Neural crest cell (in vitro differentiated cells): Measurements from ENCODE around the gene IQCE. TPM values are rescaled to one million over a fixed set of nuclear protein-coding genes. Genes with fewer than 3 reads are reported as not detected.

Source experiments
- DNase-seq: peaks from one replicate; pipeline ENCODE4 v3.0.0; 2021; ENCODE audit warnings: low read depth, mixed read lengths, low spot score
- H3K27ac Mint-ChIP-seq: one replicate; pipeline ENCODE4 v1.8.0; 2021; ENCODE audit warnings: mild to moderate bottlenecking, mixed read lengths; ENCODE audit not compliant: unreplicated experiment
- H3K27me3 Mint-ChIP-seq: 2 replicates; pipeline ENCODE4 v1.8.0; 2021; ENCODE audit warnings: low read depth, mild to moderate bottlenecking, mixed read lengths
- H3K36me3 Mint-ChIP-seq: 2 replicates; pipeline ENCODE4 v1.8.0; 2021; ENCODE audit warnings: low read depth, mild to moderate bottlenecking, mixed read lengths
- H3K4me1 Mint-ChIP-seq: 2 replicates; pipeline ENCODE4 v1.8.0; 2021; ENCODE audit warnings: mixed read lengths
- H3K4me3 Mint-ChIP-seq: one replicate; pipeline ENCODE4 v1.8.0; 2021; ENCODE audit warnings: mild to moderate bottlenecking, mixed read lengths
- H3K9me3 Mint-ChIP-seq: 2 replicates; pipeline ENCODE4 v1.8.0; 2021; ENCODE audit warnings: mixed read lengths
- CTCF ChIP-seq: fragments of 200-600 bp; sonication (generic); conservative IDR thresholded peaks from 2 replicates; pipeline ENCODE4 v1.5.0; 2021; ENCODE audit warnings: antibody characterized with exemption, mild to moderate bottlenecking
- total RNA-seq: library from RNA; stranded (reverse); gene quantifications from 2 replicates; pipeline ENCODE4 v1.2.1, GENCODE V29; 2021

The IQCE gene
- total RNA-seq, 1 donor from 2014 or later = 22.4 TPM

GRCh38 chr7:2610898-2611297 is 52.1 kb downstream of the IQCE start:
- no peak overlapping the region for H3K4me3 Mint-ChIP-seq

GRCh38 chr7:2611401-2611800 is 52.6 kb downstream of the IQCE start:
- H3K27ac Mint-ChIP-seq = no peak overlapping the region

More at GRCh38 chr7:2610898-2611297, 52.1 kb downstream of the IQCE start:
- peaks cover 70% of the 10 kb centered on the region for H3K4me1 Mint-ChIP-seq
- H3K27me3 Mint-ChIP-seq = no peaks in the 10 kb centered on the region
- no peaks in the 10 kb centered on the region for H3K9me3 Mint-ChIP-seq
- no peaks in the 10 kb centered on the region for H3K36me3 Mint-ChIP-seq
- no peak overlapping the region for H3K27ac Mint-ChIP-seq
- DNase-seq = no peak
- TF ChIP-seq CTCF = no peak

GRCh38 chr7:2611922-2612321 is 53.1 kb downstream of the IQCE start:
- Mint-ChIP-seq H3K4me3 (no peak overlapping the region), H3K36me3 (no peaks in the 10 kb centered on the region), H3K4me1 (peaks cover 71% of the 10 kb centered on the region), H3K9me3 (no peaks in the 10 kb centered on the region), H3K27ac (no peak overlapping the region), H3K27me3 (no peaks in the 10 kb centered on the region)
- DNase-seq = no peak
- TF ChIP-seq CTCF = no peak

More at GRCh38 chr7:2611401-2611800, 52.6 kb downstream of the IQCE start:
- Mint-ChIP-seq H3K36me3 (no peaks in the 10 kb centered on the region), H3K4me1 (peaks cover 67% of the 10 kb centered on the region), H3K27me3 (no peaks in the 10 kb centered on the region), H3K4me3 (no peak overlapping the region), H3K9me3 (no peaks in the 10 kb centered on the region)
- no peak for TF ChIP-seq CTCF
- no peak for DNase-seq

- DNase-seq = no peak
- no peaks in the 10 kb centered on the region for H3K9me3 Mint-ChIP-seq
- no peaks in the 10 kb centered on the region for H3K36me3 Mint-ChIP-seq
- H3K4me3 Mint-ChIP-seq = no peak overlapping the region
- no peak for TF ChIP-seq CTCF
- H3K27me3 Mint-ChIP-seq = no peaks in the 10 kb centered on the region
- no peak overlapping the region for H3K27ac Mint-ChIP-seq
- peaks cover 70% of the 10 kb centered on the region for H3K4me1 Mint-ChIP-seq
Measured at GRCh38 chr7:2612445-2613097, 53.8 kb downstream of the IQCE start.

- TF ChIP-seq CTCF = no peak
- DNase-seq = no peak
- Mint-ChIP-seq H3K4me3 (no peak overlapping the region), H3K27me3 (peaks cover 2% of the 10 kb centered on the region), H3K27ac (peak overlapping the region; percentile 37), H3K9me3 (no peaks in the 10 kb centered on the region), H3K4me1 (peaks cover 70% of the 10 kb centered on the region), H3K36me3 (no peaks in the 10 kb centered on the region)
Measured at GRCh38 chr7:2613098-2613930, 54.5 kb downstream of the IQCE start.
